HG02798 (cell line): ENCODE measurements around the gene EXOSC6.
"Not testable (repeated sequence)": the region's sequence is repeated elsewhere in the genome, so short reads cannot be mapped to it uniquely, and the experiment has no call there.

Experiments
- ATAC-seq: cut with Tn5 transposase; IDR thresholded peaks from one replicate; pipeline ENCODE4 v1.9.1; 2021; ENCODE audit warnings: mild to moderate bottlenecking; ENCODE audit not compliant: unreplicated experiment, poor library complexity

Gene EXOSC6

DNA sequence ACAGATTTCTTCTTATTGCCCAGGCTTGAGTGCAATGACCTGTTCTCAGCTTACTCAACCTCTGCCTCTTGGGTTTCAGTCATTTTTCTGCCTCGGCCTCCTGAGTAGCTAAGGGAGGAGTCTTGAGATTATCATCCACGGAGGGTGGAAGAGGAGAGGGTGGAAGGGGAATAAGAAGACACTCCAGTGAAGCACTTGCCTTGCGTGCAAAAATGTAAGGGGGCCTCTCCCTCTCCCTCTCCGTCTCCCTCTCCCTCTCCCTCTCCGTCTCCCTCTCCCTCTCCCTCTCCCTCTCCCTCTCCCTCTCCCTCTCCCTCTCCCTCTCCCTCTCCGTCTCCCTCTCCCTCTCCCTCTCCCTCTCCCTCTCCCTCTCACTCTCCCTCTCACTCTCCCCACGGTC is 48.2 kb downstream of the EXOSC6 start:
- not testable (repeated sequence) for ATAC-seq

DNA sequence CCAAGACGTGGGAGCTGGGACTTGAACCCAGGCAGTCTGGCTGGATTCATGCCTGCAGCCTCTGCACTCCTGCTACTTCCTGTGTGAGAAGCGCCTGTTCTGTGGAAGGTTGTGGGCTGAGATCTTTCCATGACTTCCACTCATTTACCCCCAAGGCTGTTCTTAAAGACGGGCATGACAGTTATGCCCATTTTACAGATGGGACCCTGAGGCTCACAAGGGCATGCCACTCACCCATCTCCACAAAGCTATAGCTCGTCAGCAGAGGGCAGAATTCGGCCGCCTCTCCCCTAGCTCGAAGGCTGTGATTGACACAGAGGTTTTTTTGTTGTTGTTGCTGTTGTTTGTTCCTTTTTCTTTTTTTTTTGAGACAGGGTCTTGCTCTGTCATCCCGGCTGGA is 51.7 kb downstream of the EXOSC6 start:
- not testable (repeated sequence) for ATAC-seq

- ATAC-seq: not testable (repeated sequence)
Observed at GRCh38 chr16:70199170-70199569, 52.6 kb downstream of the EXOSC6 start.

DNA sequence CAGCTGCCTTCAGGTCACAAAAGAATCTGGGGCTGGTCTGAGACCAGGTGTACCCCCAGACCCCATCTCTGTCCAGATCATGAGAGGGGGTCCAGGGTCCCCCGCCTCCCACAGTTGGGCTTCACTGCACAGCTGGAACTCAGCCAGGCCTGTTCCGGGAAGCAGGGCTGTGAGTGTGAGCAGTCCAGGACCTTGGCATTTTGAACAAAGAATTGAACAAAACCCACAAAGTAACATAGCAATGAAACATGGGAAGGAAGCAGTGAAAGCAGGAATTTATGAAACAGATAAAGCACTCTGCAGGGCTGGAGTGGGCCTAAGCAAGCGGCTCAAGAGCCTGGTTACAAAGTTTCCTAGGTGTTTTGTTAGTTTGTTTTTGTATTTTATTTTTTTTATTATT is 53.1 kb downstream of the EXOSC6 start:
- not testable (repeated sequence) for ATAC-seq

GRCh38 chr16:70198230-70198629 is 53.5 kb downstream of the EXOSC6 start:
- ATAC-seq: not testable (repeated sequence)

DNA sequence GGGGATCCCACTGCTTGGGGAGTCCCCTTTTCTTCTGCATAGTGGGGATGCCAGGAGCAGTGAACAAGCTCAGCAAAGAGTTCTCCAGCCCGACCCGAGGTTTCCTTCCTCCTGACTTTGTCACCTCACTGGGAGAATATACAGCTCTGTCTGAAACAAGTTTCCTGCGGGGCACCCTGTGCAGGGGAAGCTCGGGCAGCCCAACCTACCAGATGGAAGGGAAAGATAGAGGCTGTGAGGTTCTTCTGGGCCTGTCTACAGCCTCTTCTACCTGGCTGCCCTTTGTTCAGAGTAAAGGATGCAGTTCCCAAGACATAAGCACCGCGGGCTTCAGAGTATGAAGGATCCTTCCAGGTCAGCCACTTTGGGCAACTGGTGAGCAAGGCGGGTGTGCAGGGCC is 54.1 kb downstream of the EXOSC6 start:
- ATAC-seq: not testable (repeated sequence)
